CD4-positive, alpha-beta T cell treated with Interleukin-17A for 4 hours (primary cell): ENCODE measurements around the gene AMOTL2.

Source experiments
- DNase-seq: peaks from one replicate; pipeline ENCODE4 v3.0.0-alpha.2; 2020; ENCODE audit warnings: mixed read lengths

AMOTL2 gene

DNA sequence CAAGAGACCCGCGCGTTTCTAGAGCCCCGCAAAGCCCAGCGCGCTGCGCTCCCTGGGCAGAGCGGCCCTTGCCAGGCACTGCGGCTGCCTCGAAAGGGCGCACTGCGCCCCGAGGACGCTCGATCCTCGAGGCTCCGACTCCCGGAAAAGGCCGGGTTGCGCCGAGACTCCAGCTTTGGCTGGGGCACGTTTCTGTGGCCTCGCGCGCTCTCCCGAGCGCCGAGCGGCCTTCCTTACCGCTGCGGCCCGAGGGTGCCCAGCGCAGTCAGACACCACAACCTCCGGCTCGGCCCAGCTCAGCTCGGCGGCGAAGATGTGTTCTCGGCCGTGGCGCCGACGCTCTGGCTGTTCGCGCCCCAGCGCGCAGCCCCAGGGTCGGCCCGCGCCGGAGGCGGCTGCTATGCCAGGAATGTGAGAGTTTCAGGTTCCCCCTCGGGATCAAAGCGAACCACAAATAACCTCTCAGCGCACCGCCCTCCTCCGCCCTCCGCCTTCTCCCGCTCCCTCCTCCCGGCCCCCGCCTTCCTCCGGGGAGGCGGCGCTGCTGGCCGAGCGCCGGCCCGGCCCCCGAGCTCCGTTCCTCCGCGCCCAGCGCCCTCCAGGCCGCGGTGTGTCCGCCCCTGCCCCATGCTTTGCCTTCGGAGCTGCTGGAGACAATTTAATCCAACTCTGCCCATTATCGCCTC lies at the start of gene AMOTL2:
Gene AMOTL2 (minus strand): TSS at position 343 of the 686 bp plus-strand sequence. CDS start 3,014 bp downstream, outside the sequence.
- peak; percentile 33 for DNase-seq

DNA sequence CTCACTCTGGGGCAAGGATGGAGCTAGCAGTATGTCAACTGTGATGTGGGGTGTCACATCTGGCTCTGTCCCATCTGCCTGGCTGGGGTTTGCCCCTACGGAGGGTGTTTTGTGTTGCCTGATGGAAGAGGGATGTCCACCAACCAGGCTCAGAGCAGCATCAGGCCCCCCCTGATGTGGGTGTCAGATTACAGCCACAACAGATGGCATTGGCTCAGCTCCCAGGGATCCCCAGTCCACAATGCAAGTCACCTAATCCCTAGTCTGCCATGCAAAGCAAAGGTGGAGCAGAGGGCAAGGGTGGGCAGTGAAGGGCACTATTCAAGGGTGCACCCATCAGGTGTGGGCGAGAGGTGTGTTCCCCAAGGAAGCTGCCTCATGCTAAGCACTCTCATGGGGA lies 48.9 kb upstream of the AMOTL2 start:
- no peak for DNase-seq

DNA sequence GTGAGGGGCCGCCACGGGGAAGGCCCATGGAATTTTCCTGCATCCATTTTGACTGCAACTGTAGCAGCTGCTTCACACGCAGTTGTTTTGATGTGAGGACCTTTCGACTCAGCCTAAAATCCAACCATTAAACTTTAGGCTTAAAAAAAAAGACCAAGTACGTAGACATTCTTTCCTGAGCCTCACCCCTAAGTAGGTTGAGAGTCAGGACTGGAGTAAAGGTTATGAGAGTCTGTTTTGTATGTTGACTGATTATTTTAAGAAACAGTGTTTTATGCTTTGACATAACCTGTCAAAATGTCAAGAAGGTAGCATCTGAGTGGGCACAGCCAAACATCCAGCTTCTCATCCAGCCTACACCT lies 45.7 kb upstream of the AMOTL2 start:
- no peak for DNase-seq

DNA sequence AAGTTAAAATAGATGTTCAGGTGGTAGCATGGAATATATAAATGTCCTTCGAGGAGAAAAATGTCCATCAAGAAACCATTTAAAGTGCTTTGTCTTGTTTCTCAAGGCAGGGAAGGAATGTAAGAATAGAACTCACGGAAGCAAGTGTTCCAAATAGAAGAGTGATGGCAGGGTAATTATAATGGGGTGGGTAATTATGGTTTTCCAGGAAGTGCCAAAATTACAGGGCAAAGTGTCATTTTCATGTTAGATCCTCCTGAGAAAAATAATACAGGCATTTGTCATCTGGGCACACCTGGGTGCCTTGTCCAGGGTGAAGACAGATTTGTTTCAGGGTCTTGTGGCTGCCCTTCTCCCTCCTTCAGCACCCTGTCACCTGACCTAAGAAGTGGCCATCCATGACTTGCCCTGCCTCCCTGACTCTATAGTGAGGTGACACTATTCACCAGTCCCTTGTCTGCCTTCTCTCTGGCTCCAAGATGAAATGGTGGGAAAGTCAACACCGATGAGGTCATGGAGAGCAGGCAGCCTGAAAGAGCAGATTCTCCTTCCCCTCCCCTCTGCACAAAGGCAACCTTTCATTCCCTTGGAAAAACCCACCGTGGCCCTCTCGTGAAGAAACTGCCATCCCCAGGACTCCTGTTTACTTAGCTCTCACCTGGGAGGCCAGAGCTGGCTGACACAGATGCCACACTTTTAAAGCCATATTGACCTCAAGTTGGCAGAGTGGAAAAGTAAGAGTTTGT lies 45.1 kb upstream of the AMOTL2 start:
- no peak for DNase-seq

DNA sequence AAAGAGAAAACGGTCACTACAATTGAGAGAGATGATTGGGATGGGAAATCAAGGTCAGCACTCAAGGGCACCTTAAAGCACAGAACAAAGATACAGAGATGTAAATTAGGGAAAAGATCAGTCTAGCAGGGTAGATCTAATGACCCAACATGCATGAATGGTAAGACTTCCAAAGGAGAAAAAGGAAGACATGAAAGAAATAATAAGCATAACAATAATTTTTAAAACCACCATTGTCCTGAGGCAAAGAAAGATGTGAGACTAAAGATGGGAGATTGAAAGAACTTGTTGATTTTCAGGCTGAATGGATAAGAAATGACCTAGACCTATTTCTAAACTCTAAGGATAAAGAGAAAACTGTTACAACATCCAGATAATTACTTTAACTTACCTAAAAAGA lies 34.8 kb upstream of the AMOTL2 start:
- no peak for DNase-seq

DNA sequence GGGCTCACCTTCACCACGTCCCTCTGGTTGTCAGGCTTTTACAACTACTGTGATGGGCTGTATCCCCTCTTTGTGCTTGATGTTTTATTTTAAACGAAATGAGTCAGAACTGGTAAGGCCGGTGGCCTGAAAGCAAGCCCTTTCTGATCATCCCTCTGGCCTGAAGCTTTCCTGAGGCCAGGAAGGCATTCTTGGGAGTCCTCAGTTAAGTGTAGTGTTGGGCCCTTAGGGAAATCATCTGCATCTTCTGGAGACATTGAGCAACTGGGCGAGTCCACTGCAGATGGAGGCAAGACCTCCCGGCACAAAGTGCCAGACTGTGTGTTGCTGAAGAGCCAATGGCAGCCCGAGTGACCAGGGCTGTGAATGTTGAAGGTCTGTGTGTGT lies 33.0 kb upstream of the AMOTL2 start:
- DNase-seq = no peak

DNA sequence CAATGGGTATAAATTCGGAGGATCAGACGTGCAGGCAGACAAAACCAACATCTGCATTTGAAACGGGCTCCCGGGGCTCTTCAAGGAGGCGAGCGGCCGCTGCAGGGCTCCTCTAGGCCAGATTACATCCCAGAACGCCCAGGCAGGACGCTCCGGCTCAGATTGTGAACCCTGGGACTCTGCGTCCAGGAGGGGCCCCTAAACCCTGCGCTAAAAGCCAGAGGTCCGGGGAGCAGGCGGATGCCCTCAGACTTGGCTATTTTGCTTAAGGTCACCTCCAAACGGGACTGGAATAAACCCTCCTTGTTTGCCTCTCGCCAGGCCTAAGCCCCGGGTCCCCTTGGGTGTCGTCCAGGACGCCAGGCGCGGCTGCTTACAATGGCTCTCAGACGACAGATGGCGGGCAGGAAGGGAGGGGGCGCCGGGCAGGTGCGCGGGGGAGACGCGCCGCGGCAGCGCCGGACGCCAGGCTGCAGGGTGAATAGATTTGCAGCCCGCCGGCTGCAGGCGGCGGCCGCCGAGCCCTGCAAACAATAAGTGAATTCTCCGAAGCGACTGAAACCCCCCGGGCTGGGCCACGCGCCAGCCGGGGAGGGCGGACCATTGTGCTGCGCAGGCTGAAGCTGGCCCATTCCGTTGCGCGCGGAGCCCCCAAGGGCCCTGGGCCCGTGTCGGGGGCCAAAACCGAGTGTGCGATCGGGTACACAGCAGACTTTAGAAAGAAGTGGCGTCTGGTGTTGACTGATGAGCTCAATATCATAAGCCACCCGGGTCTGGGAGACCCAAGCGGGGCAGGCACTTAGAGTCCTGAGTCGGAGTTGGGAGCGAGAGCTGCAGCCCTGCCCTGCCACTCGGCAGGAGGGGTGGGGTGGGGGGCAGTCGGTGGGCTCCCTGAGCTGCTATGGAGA lies 32.3 kb upstream of the AMOTL2 start:
- no peak for DNase-seq

DNA sequence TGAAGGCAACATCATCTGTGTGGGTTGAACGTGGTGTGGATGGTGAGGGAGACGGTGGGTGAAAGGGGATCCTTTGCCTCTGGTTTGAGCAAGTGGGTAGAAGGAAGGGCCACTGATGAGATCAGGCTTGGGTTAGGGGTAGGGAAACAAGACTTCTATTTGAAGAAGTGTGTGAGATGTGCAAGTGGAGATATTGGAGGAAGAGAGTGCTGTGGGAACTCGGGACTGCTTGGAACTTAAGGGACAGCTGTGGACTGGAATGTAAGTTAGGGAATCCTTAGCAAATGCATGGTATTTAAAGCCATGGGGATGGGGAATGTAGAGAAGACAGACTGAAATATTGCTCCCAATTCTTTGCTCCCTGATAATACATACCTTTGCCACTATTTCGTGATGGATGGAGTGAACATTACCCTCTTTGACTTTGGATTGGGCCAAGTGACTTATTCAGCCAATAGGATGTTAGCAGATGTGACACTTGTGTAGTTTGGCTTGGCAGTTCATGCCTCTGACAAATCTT lies 30.2 kb upstream of the AMOTL2 start:
- no peak for DNase-seq

DNA sequence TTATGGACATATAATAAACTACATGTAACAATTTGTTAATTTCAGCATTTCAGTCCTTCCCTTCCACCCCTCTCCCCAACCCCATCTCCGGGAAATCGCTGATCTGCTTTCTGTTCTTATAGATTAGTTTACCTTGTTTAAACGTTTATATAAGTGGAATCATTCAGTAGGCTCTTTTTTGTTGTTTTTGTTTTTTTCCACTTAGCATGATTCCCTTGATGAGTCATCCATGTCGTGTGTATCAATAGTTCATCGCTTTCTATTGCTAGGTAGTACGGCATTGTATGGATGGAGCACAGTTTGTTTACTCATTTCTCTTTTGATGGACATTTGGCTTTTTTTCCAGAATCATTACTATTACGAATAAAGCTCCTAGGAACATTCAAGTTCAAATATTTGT lies 23.5 kb upstream of the AMOTL2 start:
- DNase-seq = no peak

DNA sequence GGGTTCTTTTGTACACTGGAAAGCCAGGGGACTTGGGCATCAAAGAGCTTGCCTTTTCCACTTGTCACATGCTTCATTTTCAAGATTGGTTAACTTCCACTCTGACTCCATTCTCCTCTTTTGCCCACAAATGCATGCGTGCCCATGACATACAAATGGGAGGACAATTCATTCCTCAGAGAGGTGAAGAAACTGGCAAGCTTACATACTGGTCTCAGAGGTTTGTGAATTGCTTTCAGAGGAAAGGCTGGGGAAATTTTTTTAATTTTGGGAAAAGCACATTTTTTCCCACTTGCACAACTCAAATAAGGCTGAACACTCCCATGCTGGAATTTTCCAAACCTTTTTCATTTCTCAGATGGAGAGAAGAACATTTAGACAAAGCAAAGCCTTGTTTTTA lies 20.9 kb upstream of the AMOTL2 start:
- DNase-seq = no peak

DNA sequence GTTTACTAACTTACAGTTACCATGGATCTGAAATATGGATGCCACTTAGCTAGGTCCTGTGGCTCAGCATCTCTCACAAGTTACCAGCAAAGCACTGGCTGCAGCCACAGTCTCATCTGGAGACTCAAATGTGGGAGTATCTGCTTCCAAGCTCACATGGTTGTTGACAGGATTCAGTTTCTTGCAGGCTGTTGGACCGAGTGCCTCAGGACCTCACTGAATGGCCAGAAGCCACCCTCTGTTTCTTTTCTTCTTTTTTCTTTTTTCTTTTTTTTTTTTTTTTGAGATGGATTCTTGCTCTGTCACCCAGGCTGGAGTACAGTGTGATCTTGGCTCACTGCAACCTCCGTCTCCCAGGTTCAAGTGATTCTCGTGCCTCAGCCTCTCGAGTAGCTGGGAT lies 20.1 kb upstream of the AMOTL2 start:
- DNase-seq = no peak

DNA sequence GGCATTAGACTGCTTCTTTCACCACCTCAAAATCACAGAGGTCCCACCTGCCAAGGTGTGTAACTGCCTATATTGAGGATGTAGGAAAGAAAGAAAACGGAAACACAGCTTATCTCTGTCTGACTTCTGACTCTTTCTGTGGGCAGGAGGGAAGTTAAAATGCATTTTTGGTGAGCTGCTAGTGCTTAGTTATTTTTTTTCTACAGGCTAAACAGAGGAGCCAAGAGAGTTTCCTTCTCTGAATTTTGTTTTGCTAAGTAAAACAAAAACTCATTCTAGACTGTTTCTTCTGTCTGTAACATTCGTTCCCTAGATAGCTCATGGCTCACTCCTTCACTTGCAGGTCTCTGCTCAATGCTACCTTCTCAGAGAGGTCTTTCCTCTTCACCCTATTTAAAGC lies 18.8 kb upstream of the AMOTL2 start:
- no peak for DNase-seq

DNA sequence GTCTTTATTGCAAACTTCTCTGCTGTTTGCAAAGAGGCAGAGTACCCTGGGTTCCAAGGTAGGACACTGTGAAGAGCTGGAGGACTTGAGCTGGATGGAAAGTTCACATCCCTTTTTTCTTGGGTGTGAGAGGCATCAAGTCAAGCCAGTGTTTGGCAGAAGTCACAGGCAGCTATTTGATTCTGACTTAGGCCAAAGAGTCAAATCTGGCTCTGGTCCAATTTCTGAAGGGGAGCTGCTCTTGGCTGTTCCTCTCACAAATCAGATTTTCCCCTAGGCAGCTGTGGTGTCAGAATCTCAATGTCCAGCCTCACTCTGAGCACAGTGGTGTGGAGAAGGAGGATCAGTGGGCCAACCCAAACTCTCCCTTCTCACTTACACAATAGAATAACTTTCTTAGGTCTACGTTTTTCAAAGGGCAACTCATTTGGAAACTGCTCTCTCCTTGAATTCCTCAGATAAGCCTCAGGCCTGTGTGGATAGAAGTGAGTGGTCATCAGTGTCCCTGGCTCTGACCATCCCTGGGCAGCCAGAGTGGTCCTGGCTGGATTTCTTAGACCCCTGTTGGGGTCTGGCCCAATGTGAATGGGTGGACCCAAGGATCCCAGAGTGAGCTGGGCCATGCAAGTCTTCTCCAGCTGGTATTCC lies 18.2 kb upstream of the AMOTL2 start:
- DNase-seq = no peak

DNA sequence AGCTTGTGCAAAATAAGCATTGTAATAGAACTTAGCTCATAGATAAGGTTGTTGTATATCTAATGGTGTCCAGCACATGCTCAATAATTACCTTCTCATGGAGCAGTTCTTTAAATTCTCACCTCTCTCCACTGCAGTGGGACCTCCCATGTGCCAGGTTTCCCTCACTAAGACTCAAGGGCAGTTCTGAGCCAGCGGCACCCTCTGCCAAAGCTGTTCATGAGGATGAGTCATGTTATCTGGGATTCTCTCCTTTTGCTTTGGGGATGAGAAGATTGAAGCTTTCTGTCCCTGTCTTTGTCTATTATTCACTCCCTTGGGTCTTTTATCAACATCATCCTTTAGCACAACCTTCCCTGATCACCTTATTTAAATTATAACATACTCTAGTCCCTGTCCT lies 15.6 kb upstream of the AMOTL2 start:
- no peak for DNase-seq

DNA sequence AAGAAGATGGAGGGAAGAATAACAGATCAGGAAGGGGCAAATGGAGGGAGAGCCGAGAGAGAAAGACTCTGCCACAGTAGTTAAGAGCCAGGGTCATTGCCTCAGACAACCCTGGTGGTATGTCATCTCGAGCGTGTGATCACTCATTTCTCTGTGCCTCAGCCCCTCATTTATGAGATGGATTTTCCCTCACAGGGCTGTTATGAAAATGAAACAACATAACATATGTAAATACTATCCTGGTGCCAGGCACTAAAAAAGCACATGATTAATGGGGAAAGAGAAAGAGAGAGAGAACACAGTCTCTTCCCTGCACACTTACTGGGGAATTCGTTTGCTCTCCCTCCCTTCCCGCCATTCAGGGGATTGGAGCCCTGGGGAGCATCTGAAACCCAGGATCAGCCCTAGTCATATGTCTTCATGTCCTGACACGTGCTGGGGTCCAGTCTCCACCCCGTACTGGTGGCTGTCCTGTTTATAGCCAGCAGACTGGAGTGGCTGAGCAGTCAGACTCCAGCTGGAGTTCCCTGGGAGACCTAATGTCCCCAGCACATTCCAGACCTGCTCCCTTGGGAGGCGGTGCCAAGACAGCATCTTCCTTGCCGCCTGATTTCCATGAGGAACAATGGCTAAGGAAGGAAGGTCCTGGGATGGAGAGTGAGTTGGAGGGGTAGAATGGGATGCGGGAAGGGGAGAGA lies 14.7 kb upstream of the AMOTL2 start:
- DNase-seq = no peak

DNA sequence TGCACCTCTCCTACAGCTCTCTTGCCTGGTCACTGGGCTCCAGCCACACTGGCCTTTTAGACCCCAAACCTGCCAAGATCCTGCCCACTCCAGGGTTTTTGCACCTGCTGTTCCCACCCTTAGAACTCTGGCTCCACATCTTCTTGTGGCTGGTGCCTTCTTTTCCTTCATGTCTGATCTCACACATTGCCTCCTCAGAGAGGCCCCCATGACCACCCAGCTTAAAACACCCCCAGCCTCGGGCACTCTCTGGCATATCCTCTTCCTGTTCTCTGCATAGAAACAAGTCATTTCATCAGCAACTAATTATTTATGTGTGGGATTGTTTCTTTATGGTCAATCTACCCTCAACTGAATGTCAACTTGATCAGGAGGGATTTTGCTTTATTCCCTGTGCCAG lies 14.0 kb upstream of the AMOTL2 start:
- DNase-seq = no peak

DNA sequence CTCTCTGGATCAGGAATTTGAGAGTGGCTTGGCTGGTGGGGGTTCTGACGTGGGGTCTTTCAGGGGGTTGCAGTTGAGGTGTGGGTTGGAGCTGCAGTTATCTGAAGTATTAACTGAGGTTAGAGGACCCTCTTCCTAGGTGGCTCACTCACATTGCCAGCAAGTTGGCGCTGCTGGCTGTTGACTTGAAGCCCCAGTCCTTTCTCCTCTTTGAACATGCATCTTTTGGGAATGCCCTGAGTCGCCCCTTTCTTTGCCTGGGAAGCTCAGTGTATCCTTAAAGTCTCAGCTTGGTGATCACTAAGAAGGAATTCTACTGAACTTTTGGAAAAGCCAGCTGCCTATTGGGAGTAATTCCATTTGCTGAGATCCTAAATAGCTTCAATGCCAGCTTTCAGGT lies 13.0 kb upstream of the AMOTL2 start:
- DNase-seq = no peak

DNA sequence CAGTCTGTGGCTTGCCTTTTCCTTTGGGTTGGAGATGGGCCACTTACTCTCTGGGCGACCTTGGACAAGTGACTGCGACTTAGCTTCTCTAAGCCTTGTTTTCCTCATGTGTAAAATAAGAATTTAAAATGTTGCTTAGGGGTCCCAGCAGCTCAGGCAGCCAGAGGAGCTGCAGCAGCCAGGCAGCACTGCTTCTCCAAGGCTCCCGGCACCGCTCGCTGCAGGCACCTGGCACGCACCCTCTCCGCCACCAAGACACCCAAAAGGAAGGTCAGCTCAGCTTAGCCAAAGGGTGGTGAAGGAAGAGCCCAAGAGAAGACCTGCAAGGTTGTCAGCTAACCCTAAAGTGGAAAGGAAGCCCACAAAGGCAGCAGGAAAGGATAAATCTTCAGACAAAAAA lies 10.7 kb upstream of the AMOTL2 start:
- no peak for DNase-seq

DNA sequence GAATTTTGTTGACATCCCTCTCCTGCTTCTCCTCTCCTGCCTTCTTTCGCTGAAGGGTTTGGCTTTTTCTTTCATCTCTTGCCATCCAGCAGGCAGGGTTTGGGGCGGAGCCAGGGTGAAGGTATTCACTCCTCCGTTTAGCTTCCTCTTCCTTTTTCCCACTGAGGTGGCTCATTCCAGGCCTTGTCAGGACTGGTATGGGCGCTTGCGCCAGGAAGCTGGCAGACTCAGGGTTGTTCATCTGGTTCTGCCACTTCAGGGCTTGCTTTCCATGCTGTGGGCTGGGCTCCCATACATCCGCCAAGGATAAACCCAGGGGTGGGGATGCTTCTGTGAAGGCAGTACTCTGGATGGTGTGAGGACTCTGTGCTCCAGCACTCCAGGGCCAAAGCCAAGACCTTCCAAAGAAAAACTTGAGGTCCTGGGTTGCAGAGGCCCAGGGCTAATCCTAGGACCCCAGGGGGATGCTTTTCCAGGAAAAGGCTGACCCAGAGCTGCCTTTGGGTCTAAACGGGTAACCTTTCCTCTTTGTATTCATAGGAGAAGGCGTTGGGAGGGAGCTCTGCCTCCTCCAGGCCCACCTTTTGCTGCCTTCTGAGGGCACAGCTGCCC lies 7.7 kb upstream of the AMOTL2 start:
- no peak for DNase-seq

DNA sequence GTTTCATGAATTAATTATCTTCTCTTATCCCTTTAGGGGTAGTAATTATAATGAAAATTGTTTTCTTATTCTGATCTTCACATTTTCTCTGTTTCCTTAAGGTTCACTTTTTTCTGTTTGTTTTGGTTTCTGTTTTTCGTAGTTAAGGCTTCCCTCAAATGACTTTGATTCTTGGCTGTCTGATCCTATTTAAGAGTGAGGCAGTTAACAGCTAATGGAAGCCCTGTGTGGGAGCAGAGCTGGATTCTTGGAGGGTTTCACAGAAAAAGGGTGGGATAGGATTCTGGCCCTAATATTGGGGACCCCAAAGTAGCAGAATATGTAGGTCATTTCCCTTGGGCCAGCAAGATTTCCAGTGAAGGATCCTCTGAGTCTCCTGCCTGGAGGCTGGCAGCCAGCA lies 6.8 kb upstream of the AMOTL2 start:
- no peak for DNase-seq

DNA sequence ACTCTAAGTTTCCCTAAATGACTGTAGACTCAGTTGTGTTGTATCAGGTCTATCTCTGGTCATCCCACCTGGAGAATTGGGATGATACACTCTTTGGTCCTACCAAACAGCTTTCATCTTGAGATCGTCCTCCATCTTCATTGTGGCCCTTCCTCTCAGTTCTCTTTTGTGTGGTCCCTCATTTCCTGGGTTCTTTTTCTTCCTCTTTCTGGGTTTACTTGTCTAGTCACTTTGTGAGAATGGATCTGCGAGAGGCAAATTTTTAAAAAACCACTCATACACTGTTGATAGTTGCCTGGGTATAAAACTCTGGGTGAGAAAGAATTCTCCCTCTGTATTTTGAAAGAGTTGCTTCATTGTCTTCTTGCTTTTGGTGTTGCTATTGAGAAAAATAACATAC lies 6.0 kb upstream of the AMOTL2 start:
- no peak for DNase-seq

DNA sequence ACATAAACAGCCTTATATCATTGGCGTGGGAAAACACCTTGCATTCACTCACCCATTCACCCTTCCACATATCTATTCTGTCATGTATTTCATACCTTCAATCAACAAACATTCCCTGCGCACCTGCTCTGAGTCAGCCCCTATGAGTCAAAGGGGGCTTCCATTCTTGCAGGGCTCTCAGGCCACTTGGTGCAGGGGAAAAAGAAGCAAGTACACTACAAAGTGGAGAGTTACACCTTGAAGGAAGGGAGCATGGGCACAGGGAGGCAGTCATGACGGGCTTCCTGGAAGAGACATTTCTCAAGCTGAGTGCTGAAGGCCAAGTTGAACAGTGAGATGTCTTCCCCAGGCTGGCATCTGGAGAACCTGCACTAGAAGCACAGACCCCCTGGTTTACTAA lies 4.6 kb upstream of the AMOTL2 start:
- no peak for DNase-seq
